AG04450 (cell line): Measurements from ENCODE around the gene HS6ST3. TPM values are rescaled to one million over a fixed set of nuclear protein-coding genes. Genes with fewer than 3 reads are reported as not detected.

Experiments
- CTCF ChIA-PET: fragments of 300-600, 350-600 bp; formaldehyde crosslinking; extraction: SDS; loops from one replicate; lab custom pipeline; 2022; ENCODE audit warnings: antibody characterized with exemption, inconsistent platforms; lab: Charles Lee
- POLR2A ChIA-PET: fragments of 350-600 bp; formaldehyde crosslinking; extraction: SDS; loops from one replicate; lab custom pipeline; 2021; ENCODE audit warnings: antibody characterized with exemption, inconsistent platforms; lab: Yijun Ruan, JAX
- DNase-seq: peaks from one replicate; pipeline ENCODE4 v3.0.0-alpha.2; 2011; ENCODE audit warnings: low read depth, low spot score
- H3K27ac ChIP-seq: one replicate; pipeline ENCODE4 v1.5.1; 2012; ENCODE audit warnings: low read depth, low read length, control low read depth
- H3K27me3 ChIP-seq: one replicate; pipeline ENCODE4 v1.6.0; 2012; ENCODE audit warnings: low read length; ENCODE audit not compliant: control insufficient read depth, insufficient read depth
- H3K4me3 ChIP-seq: 2 replicates; pipeline ENCODE4 v1.5.1; 2011; ENCODE audit warnings: mild to moderate bottlenecking, low read depth, low read length, control low read depth
- H3K9me3 ChIP-seq: 2 replicates; pipeline ENCODE4 v1.5.1; 2012; ENCODE audit warnings: low read length; ENCODE audit not compliant: control insufficient read depth, insufficient read depth
- CTCF ChIP-seq: IDR thresholded peaks from 2 replicates; pipeline ENCODE4 v1.5.1; 2011; ENCODE audit warnings: low read depth, low read length, control low read depth, inconsistent platforms
- polyA plus RNA-seq: library from polyadenylated mRNA; depleted of rRNA; stranded (reverse); fragments of >200 nt; gene quantifications from 2 replicates; pipeline ENCODE4 v1.2.3, GENCODE V29; 2011

HS6ST3 gene
- polyA plus RNA-seq, 1 experiment, result not detected

- CTCF ChIA-PET, result no interaction called here
- Histone ChIP-seq H3K27me3 (no peaks in the 10 kb centered on the region), H3K4me3 (no peak overlapping the region), H3K27ac (no peak overlapping the region), H3K9me3 (no peaks in the 10 kb centered on the region)
- POLR2A ChIA-PET, result no interaction called here
- no peak for DNase-seq
- no peak for TF ChIP-seq CTCF
Measured at GRCh38 chr13:96816261-96816660, 726.4 kb downstream of the HS6ST3 start.

GRCh38 chr13:96816874-96817273 is 727.0 kb downstream of the HS6ST3 start:
- TF ChIP-seq CTCF, result no peak
- no peak overlapping the region for H3K27ac ChIP-seq
- no peak for DNase-seq
- ChIA-PET CTCF (interaction anchor here (1.0 to 2.2 kb wide), 4 partner anchors 12 to 1193 kb away, joined by 3 to 31 read pairs (median 5); no protein-coding TSS in a partner anchor), POLR2A (no interaction called here)
- H3K9me3 ChIP-seq, result no peaks in the 10 kb centered on the region
- H3K27me3 ChIP-seq, result no peaks in the 10 kb centered on the region
- no peak overlapping the region for H3K4me3 ChIP-seq

GRCh38 chr13:96817336-96817941 is 727.5 kb downstream of the HS6ST3 start:
- Histone ChIP-seq H3K9me3 (no peaks in the 10 kb centered on the region), H3K27me3 (no peaks in the 10 kb centered on the region), H3K27ac (no peak overlapping the region), H3K4me3 (no peak overlapping the region)
- ChIA-PET POLR2A (no interaction called here), CTCF (interaction anchor here (0.9 to 2.2 kb wide), 5 partner anchors 12 to 1194 kb away, joined by 3 to 31 read pairs (median 4); no protein-coding TSS in a partner anchor)
- peak; percentile 39 for TF ChIP-seq CTCF
- no peak for DNase-seq

GRCh38 chr13:96819375-96819774 is 729.5 kb downstream of the HS6ST3 start:
- TF ChIP-seq CTCF, result no peak
- no peak overlapping the region for H3K4me3 ChIP-seq
- H3K9me3 ChIP-seq, result no peaks in the 10 kb centered on the region; the same call in 1 of the 2 replicates
- CTCF ChIA-PET, result interaction anchor here (1.1 kb wide), 1 partner anchor 10 kb away, joined by 3 read pairs; no protein-coding TSS in a partner anchor
- H3K27ac ChIP-seq, result no peak overlapping the region
- H3K27me3 ChIP-seq, result no peaks in the 10 kb centered on the region
- POLR2A ChIA-PET, result no interaction called here
- no peak for DNase-seq

GRCh38 chr13:96821381-96821780 is 731.5 kb downstream of the HS6ST3 start:
- H3K9me3 ChIP-seq, result no peaks in the 10 kb centered on the region; the same call in 1 of the 2 replicates
- H3K27me3 ChIP-seq, result no peaks in the 10 kb centered on the region
- DNase-seq, result no peak
- POLR2A ChIA-PET, result no interaction called here
- no peak overlapping the region for H3K27ac ChIP-seq
- no peak overlapping the region for H3K4me3 ChIP-seq
- no peak for TF ChIP-seq CTCF
- CTCF ChIA-PET, result no interaction called here
